HG02588 (cell line): Measurements from ENCODE around the gene ZBTB18.
"Not testable (repeated sequence)": the region's sequence is repeated elsewhere in the genome, so short reads cannot be mapped to it uniquely, and the experiment has no call there.

Experiments
- ATAC-seq: cut with Tn5 transposase; IDR thresholded peaks from one replicate; pipeline ENCODE4 v1.9.1; 2021; ENCODE audit warnings: mild to moderate bottlenecking, moderate library complexity; ENCODE audit not compliant: unreplicated experiment

The ZBTB18 gene

DNA sequence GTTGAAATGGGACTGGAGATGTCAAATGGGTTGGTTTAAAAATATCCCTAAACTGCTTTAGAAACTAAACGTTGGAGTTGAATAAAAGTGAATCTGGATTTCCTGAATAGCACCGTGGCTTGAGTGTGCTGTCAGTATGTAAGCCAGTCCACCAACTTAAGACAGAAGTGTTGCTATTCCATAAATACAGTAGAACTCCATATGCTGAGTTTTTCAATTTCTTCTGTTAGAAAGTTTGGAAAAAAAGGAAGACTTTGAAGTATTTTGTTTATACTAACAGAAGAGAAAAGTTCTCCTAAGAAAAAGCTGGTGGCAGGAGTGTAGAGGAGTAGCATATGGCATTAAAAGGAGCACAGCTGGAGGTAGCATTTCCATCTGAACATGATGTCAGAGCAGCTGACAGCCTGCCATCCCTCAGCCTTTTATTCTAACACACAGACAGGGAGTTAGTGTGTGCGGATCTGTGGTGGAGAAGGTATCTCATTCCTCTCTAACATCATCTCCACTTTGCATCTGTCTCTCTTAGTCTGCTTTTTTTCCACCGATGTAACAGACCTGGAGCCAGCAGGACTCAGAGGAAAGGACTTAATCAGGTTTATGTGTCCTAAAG lies at the start of gene ZBTB18:
ZBTB18 (plus strand) TSS at position 449 of the 610 bp plus-strand sequence; CDS start at position 598, 149 bp downstream.
- ATAC-seq: no peak

DNA sequence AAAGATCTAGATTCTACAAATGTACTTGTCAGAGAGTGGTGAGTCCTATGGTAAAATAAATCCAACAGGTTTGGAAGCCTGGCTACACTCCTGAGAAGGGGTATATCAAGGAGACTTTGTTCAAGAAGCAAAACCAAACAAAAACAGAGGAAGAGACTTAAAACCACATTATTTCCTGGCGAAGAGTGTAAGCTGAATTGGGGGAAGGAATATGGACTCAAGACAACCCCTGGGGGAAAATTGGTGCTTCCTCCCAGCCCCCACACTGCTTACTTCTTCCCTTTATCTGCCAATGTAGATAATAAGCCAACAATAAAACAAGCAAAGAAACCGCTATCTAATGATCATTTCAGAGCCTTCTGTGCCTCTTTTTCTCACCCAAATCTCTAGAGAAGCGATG lies 48.4 kb upstream of the ZBTB18 start:
- no peak for ATAC-seq

GRCh38 chr1:244005455-244005854 lies 45.6 kb upstream of the ZBTB18 start:
- no peak for ATAC-seq

DNA sequence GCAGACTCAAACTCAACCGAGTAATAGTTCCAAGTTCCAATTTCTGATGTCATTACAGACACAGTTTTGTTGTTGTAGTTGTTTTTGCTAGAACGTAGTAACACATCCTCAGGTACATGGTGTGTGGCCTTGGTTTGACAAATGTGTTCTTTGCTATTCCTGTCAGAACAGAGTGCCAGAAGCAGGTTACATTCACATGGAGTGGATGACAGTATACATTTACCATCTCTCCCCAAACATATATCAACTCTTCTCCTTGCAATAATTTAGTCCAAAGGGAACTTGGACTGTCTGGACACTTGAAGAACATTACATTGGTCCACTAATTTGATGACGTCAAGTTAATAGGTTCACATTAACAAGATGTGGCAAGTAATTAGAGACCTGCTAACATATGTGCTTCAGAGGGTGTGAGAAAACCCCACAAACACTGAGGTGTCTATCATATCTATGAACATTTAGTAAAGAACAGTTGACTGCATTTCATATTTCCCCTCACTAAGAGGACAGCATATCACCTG lies 44.6 kb upstream of the ZBTB18 start:
- ATAC-seq: no peak

DNA sequence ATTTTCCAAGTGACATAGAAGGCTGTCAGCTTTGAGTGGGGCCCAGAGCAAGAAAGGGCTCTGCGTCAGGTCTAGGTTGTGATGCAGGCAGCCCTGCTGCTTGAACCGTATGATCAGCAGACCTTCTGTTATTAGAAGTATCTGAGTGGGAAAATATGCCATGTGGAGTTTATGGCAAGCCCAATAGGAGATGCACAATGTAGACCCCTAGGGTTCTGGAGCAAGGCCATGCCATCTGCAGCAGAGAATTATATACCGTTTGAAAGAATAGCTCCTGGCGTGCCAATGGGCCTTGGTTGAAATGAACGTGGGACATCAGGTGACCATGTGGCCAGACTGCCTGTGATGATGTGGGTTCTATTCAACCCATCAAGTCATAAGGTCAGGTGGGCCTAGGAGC lies 44.1 kb upstream of the ZBTB18 start:
- ATAC-seq: no peak

- ATAC-seq: no peak
Observed at GRCh38 chr1:244010191-244010590, 40.9 kb upstream of the ZBTB18 start.

DNA sequence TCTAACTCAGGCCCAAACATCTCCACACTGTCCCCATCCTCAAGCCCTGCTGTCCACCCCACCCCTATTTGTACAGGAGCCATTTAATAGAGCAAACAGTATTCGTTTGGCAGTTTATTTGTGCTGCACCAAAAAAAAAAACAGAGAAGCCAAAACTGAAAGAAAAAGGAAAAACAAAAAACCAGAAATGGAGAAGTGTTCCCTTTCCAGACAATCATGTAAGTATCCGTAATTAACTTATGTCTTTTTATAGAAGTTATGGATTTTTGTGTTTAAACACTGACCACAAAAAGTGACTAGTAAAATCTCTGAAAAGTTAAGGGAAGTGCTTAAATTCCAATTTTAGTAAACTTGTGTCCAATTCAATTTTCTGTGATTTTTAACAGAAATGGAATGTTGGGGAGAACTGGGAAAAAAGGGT lies 40.4 kb upstream of the ZBTB18 start:
- ATAC-seq: no peak

DNA sequence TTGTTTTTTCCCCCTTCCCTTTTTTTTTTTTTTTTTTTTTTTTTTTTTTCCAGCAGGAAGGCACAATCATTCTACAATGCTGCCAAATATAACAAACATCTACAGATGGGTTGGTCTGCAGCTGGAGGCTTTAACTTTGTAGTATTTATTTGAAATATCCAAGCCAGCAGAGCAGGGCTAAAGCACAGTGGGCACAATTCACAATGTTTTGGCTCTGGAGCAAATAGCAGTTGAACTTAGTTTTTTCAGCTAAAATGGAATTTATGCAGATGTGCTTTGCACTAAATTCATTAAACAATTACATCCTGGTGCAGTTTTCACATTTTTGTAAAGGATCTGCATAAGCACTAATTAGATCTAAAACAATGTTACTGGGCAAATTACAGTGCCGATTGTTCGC lies 39.8 kb upstream of the ZBTB18 start:
- ATAC-seq: no peak

GRCh38 chr1:244011786-244012185 lies 39.3 kb upstream of the ZBTB18 start:
- ATAC-seq: no peak

DNA sequence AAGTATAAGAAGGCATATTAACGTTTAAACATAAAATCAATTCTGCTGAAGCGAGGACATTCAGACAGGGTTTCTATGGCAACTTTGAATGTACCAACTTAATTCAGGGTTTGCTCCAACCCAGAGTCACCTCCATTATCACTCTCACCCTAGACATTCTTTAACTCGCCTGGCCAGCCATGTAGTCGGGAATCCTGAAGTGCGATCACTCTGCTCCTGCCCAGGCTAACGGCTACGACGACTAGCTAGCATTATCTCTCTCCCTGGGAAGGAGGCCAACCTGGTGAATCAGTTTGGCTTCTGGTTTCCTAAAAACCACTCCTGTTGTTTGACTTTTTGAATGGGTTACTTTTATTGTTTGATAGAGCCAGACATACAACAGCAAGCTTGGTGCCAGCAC lies 38.9 kb upstream of the ZBTB18 start:
- no peak for ATAC-seq

- no peak for ATAC-seq
Observed at GRCh38 chr1:244013100-244013499, 38.0 kb upstream of the ZBTB18 start.

DNA sequence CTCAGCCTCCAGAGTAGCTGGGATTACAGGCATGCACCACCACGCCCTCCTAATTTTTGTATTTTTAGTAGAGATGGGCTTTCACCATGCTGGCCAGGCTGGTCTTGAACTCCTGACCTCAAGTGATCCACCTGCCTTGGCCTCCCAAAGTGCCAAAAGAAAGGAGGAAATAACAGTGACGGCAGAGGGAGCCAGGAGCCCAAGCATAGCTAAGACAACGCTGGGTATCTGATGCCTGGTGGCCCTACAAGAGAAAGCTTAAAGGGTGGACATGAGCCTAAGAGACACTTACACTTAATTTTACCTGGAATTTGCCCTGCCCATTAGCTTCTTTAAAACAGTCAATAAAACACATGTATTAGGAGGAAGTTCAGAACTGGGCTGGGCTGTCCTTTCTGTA lies 36.2 kb upstream of the ZBTB18 start:
- ATAC-seq: not testable (repeated sequence)

DNA sequence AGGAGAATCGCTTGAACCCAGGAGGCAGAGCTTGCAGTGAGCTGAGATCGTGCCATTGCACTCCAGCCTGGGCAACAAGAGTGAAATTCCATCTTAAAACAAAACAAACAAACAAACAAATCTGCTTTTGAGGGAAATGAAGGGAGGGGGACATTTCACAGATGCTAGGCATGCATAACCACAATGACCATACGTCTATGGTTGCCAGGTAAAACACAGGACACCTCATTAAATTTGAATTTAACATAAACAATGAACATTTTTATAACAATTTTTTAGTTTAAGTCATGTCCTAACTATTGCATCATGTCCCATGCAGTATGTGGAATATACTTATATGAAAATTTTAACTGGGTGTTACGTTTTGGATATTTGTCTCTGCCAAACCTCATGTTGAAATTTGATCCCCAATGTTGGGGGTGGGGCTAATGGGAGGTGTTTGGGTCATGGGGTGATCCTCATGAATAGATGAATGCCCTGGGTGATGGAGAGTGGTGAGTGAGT lies 31.0 kb upstream of the ZBTB18 start:
- no peak for ATAC-seq

DNA sequence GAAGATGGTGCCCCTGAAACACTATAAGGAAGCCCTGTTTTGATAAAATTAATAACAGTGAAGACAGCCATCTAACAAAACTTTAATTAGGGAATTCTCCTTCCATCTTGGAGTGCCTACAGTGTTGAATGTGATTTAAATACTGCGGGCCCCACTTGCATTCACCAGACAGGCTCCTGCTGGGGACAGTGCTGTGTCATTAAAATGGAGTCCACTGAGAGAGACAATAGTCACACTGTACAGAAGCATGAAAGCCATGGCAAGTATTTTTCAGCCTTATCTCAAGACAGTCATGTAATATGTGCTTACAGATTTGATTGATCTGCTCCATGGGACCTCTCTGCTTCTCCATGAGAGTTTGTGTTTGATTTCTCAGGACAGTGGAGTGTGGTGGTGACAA lies 29.7 kb upstream of the ZBTB18 start:
- ATAC-seq: no peak

DNA sequence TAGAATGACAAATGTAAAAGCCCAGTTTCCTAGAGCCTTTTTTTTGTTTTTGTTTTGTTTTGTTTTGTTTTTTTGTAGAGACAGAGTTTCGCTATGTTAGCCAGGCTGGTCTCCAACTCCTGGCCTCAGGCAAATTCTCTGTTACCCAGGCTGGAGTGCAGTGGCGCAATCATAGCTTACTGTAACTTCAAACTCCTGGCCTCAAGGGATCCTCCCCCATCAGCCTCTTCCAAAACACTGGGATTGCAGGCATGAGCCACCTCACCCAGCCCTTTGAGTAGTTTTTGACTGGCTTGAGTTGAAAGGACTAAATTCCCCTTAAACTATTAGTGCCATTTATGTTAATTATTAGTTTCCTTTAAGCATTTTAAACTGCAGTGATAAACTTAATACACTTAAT lies 28.8 kb upstream of the ZBTB18 start:
- no peak for ATAC-seq

DNA sequence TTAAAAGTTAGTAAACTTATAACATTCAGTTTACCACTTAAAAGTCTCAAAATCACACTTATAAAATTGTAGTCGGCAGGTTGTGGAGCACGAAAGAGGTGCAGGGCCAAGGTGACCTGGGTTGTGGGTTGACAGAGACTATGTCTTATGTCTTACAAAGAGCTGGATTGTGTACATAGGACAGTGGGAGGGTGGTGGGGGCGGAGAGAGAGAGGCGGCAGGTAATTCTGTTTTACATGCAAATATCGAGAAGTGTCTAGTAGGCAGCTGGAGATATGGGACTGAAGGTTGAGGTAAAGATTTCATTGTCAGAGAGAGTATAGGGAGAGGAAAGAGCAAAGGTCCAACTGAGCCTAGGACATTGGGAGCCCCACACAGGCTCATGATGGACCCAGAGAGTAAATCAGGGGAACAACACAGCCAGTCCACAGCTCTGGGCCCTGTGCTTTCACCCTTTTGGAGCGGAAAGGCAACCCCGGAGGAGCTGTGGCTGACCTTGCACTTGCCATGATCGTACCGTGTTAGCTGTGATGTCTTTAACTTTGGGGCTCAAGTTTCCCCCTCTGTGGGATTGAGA lies 28.1 kb upstream of the ZBTB18 start:
- ATAC-seq: no peak

DNA sequence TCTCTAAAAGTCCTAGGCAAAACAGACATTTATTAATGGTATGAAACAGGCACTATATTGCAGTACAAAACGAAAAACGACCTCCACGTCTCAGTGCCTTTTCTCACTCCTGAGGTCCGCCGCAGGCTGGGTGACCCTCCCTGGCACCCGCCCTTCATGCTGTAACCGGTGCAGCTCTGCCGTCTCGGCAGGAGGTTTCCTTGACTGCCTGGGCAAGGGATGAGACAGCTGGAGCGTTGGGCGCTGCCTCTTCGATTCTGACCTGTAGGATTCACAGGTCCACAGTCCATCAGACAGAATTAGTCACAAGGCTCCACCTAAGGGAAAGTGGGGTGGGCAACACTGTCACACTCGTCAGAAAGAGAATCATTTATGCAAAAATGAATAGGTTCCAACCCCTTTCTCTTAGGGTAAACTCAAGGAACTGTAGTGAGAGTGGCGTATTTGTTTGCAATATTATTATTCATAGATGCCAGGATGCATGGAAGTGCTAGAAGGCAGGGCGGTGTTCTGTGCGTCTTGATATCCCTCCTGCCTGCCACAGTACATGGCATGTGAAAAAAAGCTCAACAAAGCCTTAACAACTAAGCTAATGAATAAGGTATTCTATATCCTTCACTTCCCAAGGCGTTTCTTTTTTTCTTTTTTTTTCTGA lies 23.5 kb upstream of the ZBTB18 start:
- no peak for ATAC-seq

GRCh38 chr1:244028701-244029100 lies 22.4 kb upstream of the ZBTB18 start:
- ATAC-seq: no peak

GRCh38 chr1:244029124-244029523 lies 22.0 kb upstream of the ZBTB18 start:
- ATAC-seq: no peak

- ATAC-seq: no peak
Observed at GRCh38 chr1:244030481-244031040, 20.5 kb upstream of the ZBTB18 start.

DNA sequence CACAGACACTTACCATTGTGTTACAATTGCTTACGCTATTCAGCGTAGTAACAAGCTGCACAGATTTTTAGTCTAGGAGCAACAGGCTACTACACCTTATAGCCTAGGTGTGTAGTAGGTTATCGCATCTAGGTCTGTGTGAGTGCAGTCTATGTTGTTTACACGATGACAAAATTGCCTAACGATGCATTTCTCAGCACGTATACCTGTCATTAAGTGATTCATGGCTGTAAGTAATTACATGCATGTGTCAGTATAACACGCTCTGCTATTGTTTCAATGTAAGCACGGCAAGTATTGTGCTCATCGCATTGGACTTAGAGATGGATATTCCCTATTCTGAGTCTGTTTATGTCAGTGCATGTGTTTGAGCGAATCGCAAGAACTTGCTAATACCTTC lies 15.7 kb upstream of the ZBTB18 start:
- no peak for ATAC-seq

DNA sequence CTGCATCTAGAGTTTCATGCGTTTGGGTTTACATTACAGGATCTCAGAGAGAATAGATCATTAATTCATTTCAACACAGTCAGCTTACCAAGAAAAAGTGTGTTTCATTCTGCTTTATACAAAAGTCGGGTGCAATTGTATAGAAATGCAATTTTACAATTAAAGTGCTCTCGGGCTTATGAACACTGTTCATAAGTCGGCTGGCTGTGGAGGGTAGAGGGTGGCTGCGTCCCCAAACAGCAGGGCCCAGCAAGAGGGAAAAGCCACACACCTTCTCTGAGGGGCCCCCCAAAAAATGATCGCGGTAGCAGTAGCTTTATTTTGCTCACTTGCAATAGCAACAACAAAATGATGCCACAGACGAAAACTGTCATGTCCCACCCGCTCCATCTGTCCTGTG lies 13.8 kb upstream of the ZBTB18 start:
- ATAC-seq: no peak
